Fibroblast of skin of back (primary cell): ENCODE measurements around the gene TNNI3K.

Experiments used
- DNase-seq: peaks from one replicate; pipeline ENCODE4 v3.0.0-alpha.2; 2013

TNNI3K gene

DNA sequence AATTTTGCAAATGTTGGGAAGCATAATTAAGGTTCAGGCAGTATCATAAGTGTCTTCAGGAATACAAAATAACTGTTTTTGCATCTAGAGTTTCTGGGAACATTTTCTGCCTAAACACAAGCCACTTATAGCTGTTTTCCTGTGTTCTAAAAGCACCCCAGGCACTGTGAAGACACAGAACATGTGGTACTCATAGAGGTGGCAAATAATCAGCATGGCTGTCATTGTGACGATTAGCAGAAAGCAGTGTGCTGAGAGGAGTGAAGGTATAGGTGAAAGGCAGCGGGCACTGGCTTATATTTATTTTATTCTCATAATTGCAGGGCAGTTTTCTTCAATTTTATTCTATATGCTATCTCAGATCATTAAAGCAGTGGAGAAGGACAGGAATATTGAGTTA is 157.7 kb downstream of the TNNI3K start:
- no peak for DNase-seq

DNA sequence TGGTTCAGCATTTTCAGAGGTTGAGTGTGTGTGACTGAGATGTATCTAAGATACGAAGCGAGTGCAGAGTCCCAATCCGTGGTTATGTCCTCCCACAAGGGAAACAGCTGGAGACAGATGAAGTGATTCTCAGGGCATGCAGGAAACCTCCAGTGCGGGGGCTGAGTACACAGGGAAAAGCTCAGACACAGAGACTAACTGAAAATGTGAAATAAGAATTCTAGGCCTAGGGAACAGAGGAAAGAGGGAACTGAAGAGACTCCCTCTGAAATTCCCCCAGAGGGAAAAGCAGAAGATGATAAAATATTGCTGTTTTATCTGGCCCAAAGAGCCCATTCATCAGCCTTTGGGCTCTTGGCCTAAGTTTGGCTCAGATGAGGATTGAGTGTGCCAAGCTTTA is 160.4 kb downstream of the TNNI3K start:
- no peak for DNase-seq

DNA sequence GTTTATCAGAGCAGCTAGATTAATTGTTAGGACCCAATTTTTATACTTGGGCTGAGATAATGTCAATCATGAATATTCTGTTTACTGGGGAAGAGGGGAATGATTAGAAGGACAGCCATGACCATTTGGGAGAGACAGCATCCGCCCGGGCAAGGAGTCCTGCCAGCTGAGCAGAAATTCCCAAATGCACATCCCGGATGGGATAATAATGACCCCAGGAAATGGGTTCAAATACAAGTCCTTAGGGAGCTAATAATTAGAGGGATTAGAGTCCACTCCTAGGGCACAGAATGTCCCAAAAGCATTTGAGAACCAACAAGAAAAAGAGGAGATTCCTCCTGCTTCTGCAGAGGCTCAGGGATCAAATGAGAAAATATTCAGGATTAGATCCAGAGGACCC is 161.3 kb downstream of the TNNI3K start:
- DNase-seq: no peak

DNA sequence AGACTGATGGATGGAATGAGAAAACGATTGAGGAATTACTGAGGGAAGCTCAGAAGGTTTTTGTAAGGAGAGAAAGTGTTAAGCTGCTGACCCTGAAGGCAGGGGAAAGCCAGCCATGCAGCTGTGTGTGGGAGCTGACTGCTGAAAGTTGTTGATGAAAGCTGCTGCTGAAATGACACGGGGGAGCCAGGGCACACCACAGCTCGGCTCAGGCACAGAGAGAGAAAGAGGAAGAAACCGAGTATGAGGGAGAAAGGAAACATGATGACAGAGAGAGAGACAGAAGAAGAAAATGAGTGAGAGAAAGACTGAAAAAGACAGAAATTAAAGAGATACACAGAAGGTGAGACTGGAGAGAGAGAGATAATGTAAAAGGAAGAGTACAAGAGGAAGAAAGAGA is 161.7 kb downstream of the TNNI3K start:
- DNase-seq: no peak

DNA sequence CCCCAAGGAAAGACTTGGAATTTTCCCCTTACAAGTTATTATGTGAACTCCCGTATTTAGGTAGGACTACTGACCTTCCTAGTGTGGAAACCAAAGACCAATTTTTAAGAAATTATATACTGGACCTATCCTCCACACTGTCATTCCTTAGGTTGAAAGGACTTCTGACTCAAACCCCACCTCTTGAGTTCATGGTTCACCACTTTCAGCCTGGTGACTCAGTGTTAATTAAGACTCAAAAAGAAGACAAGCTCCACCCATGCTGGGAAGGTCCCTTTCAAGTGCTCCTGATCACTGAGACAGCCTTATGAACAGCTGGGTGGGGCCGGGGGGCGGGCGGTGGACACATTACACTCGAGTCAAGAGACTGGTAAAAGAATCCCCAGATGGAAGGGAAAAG is 164.1 kb downstream of the TNNI3K start:
- no peak for DNase-seq

DNA sequence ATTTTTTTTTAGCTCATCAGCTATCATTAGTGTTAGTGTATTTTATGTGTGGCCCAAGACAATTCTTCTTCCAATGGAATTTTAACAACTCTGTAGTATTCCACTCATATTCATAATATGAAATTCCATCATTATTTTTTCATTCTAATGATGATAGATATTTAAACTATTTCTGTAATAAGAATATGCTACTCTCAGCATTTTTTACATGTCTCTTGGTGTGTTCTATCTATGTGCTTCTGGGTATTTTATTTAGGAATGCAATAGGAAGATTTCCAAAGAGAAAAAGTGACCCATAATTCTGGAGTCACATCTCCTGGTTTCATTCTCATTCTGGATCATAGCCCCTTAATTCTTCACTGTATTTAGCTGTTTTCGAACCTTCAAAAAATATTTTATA is 167.7 kb downstream of the TNNI3K start:
- DNase-seq: no peak

DNA sequence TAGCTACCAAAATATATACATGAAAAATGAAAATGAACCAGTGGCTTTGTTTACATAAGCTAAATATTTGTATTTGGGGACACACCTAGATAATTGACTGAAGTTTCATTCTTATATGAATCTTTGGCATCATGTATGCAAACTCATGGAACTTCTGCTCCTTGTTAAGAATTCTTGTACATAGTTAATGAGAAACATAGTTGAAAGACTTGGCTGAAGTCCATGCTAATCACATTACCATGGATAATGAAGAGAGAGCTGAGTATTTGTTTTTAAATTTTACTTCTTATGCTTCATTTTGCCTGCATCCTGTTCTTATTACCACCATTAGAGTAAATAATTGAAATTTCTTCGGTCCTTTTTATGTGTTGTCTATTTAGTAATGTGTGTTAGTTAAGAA is 168.4 kb downstream of the TNNI3K start:
- DNase-seq: no peak

DNA sequence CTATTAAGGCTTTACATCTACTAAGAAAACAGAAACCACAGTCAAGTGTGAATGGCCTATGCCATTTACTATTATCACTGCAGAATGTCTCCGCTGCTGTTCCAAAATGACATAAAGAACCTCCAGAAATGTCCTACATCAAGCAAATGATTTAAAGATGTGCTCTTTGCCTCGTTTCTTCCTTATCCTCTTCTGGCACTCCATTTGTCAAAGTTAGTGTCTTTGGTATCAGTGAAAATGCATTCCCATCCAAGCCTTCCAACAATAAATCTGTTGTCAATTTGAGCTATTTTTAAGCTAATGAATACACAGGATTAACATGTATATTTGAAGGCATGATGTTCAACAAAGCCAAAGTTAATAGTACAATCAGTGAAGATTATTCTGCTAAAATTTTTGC is 171.6 kb downstream of the TNNI3K start:
- no peak for DNase-seq

DNA sequence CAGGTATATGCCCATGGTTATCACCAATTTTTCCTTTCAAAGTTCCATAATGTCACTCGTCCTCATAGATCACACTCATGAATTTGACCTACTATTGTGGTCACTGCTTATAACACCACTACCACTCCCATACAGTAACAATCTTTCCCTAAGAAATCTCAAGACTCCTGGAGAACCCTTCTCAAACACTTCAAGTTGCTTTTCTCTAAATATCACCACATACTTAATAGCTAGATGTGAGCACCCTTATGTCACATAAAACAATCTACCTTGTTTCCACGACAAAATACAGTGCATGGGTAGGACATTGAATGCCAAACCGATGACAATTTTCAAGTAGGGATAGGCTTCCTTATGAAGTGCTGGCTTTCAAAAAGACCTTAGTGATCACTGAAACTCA is 172.7 kb downstream of the TNNI3K start:
- no peak for DNase-seq

DNA sequence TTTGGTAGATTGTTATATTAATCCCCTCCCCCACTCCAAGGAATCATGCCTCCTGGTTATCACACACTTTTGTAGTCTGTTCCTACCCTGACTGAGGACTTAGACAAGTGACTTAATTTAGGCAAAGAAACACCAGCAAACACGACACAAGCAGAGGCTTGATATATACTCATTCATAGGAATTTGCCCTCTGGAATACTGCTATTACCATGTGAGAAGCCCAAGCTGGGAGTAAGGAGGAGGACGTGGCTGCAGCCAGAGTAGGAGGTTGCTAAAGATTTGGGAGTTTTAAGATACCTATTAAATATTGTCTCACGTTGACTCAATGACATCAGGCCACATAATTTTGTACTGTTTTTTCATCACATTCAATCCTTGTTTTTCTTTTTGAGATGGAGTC is 177.1 kb downstream of the TNNI3K start:
- DNase-seq: peak; percentile 14

DNA sequence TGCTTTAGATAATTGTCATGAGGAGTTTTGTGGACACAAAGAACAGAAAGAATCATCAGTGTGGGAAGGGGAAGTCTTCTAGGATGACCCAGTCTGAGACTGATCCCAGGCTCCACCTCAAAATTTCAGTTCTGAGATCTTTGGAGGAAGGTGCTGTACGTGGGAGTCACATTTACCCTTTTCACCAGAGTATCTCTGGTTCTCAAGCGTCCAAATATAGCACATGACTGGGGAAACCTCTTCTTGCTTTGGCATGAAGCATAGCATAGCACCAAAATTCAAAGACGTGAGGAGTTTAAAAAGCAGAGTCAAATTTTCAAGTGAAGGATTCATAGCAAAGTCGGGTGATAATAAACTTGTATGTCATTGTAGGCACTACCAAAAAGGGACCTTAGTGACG is 180.7 kb downstream of the TNNI3K start:
- DNase-seq: no peak

DNA sequence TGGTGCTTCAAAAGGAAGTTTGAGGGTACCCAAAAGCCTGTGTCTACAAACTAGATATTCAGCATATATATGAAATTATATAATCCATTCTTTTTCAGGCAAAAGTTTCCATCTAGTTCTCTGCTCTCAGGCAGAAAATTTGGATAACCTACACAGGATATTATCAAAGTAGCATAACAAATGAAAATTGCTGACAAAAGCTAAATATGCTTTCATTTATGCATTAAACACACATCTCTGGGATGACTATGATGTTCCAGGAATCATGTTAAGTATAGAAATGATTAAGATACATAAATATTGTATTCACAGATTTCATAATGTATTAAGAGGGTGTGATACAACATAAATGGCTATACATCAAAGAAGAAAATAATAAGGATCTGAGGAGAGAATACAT is 184.4 kb downstream of the TNNI3K start:
- no peak for DNase-seq

DNA sequence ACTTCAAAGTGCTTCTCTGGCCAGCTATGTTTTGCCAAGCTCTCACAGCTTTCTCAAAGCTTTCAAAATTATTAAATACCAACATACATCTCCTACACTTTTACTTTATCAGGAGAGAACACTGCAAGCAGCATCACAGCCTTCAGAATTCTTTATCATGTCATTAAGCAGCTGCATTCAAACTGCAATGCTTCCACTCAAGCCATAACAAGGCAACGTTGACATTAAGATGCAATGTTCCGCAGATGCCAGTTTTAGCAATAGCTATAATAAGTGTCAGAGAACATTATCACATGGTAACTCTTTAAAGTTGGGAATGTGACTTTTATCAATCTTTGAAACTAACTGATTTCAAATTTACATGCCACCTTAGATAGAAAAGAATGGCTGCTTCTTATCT is 185.3 kb downstream of the TNNI3K start:
- no peak for DNase-seq

DNA sequence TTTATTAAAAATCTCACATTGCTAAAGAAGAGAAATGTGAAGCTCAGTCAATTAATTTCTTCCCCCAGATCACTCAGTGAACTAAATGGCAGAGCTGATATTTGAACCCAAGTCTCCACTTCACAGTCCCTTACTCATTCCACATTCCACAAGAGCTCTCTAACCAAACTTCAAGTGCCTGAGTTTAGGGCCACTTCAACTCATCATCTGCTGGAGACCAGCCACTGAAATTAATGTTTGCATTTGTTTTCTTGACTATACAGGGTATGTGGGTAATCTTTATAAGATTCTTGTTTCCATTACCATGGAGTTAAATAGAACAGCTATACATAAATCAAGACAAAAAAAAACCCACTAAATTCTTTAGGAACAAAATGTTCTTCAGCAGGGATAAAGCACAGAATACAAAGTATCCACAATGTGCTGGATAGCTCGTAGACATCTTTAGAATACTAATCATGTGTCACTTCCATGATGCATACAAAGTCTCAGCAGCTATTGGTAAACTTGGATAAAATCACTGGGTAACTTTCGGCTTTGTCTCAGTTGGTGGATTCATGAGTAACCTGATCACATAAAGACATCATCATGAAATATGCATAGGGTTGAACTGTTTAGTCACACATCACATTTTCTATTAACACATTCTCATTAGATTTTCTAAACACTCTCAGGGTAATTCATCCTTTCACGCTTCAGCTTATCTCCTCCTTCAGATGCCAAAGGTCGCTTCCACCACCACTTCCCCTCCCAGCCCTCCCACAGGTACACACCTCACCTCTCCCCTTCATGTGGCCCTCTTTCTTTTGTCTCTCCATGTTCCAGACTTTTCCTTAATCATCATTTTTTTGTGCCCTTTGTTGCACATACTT is 187.5 kb downstream of the TNNI3K start:
- no peak for DNase-seq

DNA sequence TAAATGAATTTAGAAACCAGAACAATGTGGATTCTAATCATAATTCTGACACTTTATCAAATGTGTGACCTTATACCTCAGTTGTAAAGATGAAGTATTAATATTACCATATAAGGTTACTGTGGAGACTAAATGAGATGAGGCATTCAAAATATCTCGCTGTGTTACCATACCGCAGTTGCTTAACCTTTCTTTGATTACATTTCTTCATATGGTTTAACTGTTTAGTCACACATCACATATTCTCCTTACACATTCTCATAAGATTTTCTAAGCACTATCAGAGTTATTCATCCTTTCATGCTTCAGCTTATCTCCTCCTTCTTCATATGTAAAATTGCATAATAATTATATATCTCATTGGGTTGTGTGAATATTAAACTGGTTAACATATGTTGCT is 188.3 kb downstream of the TNNI3K start:
- DNase-seq: no peak

DNA sequence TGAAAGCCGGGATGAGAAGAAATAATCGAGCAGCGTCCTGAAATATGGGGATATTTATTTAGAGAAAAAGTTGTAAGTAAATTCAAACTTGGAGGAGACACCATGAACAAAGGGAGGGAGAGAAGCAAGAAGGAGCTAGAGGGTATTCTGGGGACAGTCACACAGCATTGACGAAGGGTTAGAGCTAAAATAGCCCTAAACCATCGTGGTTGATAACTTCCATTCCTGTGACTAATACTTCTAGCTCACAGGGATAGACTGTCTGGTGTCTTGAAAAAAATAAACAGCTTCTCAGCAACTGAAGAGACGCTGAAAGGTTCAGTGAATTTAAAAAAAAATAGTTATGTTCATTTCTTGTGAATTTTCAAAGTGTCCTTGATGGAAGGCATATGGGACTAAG is 190.5 kb downstream of the TNNI3K start:
- peak; percentile 53 for DNase-seq

DNA sequence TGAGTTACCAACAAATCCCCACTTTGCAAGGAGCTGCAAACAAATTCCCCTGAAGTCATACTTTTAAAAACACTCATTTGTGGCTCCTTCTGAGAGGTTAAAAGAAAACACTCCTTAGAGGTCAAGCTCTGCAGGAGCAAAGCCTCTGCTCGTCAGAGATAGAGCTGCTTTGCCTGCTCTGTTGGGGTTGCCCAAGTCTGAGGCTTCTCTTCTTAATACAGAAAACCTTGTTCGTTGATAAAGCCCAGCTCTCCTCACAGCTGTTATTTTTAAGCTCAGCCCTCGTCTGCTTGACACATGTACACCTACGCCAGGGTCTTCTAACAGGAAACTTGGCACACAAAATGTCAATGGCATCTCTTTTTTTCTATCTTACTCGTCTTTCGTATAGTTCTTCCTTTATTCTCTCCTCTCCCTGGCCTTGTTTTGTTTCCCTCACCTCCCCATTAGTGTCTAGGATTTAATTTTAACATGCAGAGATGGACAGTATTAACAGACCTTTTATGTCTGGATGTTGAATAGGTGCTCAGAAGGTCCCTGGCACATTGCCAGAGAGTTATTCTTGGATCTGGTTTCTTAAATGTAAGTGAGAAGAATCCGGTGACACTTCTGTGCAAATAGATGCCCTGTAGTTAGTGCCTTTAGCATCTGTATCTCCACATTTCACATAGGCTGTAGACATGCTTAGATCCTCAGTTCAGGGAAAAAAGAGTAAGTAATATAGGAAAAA is 191.2 kb downstream of the TNNI3K start:
- no peak for DNase-seq

DNA sequence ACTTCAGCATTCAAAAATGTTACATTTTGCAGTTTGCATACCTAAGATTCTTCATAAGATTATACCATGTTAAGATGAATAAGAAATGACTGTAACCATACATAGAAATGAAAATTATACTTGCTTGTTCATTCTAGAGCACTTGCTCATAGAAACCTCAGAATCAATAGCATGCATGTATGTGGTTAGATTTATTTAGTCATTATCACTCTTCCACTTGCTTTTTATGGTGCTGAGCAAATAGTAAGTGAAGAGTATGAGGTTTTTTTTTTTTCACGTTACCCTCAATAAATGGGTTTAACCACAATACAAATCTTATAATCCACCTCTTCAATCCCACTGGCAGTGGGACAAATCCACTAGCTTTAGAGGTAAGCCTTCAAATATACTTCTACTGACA is 192.5 kb downstream of the TNNI3K start:
- peak; percentile 65 for DNase-seq

DNA sequence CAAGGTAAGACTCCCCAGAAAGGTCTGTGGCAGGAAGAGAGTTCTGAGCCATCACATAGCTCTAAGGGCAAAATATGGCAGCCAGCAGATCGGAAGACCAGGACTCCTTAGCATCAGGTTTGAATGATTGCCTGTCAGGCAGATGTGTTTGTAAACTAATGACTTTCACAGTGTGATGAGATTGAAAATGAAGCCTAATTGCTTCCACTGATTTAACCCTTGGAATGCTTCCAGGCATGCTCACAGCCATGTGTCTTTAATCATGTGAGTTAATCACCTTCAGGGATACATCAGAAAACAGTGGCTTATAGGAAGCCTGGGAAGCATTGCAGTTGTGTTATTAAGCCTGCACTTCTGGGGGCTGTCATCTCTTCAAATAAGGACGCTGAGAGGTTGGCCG is 194.4 kb downstream of the TNNI3K start:
- no peak for DNase-seq

DNA sequence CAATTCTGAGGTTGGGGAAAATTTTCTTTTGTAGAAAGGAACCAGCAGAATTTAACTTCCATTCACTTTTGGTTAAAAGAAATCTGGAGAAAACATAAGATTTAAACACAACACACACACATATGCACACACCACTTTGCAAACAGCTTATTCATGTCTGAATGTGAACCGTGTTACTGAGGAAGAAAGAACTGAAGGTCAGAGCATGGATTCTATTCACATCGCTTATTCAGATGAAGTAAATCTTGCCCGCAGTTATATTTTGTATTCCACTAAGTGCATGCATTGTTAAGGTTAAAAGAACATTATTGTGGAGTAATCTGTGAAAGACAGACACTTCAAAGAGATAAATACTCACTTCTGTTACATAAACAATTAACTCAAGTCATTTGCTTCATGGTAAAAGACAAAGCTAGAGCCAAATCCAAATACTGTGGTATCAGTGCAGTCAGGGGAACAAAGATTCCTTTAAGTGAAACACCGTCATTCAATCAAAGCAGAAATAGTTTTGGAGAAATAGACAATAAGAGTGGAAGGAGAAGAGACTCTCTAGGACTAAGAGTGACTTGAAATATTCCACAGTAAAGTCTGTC is 195.3 kb downstream of the TNNI3K start:
- DNase-seq: no peak

DNA sequence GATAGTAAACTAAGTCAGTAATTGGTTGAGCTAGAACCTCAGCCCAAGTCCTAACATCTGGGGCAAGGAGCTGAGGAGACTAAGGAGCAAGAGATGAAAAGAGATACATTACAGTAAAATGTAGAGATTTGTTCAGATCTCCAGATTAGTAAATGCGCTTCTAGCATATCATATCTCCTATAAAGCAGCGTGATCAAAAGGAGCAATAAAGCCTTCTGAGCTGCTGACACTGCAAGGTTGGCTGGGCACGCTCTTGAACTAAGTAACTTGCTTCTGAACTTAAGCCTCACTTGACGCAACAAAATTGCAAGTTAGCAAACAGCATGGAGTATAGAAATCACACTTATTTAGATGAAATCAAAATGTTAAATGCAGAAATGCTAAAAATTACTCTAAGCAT is 196.3 kb downstream of the TNNI3K start:
- no peak for DNase-seq

DNA sequence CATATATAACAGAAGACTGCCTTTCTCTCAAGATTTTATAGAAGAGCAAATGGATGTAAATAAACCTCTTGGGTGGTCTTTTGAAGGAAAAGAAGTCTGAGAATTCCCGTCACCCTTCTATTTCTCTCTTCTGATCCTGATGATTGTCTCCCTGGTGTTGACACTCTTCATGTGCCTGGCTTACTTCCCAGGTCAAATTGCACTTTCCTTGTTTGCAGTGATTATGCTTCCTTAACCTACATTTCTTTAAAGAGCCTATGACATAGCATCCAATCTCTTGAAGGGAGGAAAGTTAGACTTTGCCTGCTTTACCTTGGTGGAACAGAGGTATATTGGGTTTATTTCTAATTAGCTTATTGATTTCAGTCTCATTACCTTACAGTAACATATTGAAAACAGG is 197.1 kb downstream of the TNNI3K start:
- DNase-seq: no peak

DNA sequence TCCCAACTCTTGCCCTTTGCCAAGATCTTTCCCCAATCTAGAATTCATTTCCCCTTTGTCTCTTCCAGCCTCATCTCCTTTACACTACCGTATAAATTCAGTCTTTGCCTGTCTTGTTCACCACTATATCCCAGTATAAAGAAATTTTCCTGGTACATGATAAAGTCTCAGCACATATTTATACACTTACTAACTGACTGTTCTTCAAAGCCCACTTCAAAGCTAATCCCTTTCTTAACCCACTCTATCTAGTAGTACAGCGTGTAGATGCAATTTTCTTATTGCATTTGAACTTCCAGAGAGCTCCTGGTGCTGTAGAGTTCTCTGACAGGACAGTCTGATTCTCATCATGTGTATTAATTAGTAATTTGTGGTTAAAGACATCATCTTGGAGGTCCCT is 199.1 kb downstream of the TNNI3K start:
- no peak for DNase-seq

DNA sequence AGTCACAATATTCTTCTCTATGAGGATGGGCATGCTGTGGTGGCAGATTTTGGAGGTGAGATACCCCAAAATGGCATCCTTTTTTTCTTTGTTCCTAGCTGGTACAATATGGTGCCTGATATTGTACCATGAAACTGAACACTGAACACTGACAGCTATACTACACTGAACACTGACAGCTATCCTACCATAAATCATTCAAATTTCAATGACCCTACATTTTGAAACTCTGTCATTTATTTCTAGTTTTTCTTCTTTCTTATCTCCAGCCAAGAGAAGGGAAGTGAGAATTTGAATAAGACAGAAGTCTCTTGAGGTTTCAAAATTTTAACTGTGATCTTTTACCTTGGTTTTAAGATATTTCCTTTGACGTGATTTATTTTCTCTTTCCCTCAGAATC is 200.9 kb downstream of the TNNI3K start:
- no peak for DNase-seq
